ENCODE results near the gene RNF207. TPM values are rescaled to one million over a fixed set of nuclear protein-coding genes. Genes with fewer than 3 reads are reported as not detected.

Gene RNF207
- total and polyA plus RNA-seq, 2 of the 4 experiments (the other 2 are of a cell fraction) = 2.7 to 17.2 TPM

DNA sequence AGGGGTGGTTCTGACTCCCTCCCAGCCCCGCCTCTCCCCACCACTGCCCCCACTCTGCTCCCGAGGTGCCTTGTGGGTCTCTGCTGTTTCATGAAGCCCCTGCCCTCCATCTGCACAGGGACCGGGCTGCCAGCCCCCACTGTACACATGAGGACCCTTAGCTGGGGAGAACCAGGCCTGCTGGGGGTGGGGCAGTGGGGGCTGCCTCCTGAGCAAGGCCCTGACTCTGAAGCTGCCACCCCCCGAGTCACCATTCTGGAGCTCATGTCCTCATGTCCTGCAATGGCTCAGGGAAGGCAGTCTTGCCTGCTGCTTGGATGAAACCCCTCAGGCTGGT, 46.4 kb downstream of the RNF207 start:
- no peak for TF ChIP-seq POLR2A (IDR thresholded peaks at IDR 0.05; ENCODE audit: low read depth, low read length)
- no peak for TF ChIP-seq RAD21 (IDR thresholded peaks at IDR 0.05; ENCODE audit: low read length)
- no peak for TF ChIP-seq SMC3 (IDR thresholded peaks at IDR 0.05; ENCODE audit: low read depth, low read length)
- TF ChIP-seq FOS (IDR thresholded peaks at IDR 0.05; ENCODE audit: low read depth, low read length) = no peak
- no peak for TF ChIP-seq MXI1 (IDR thresholded peaks at IDR 0.05; ENCODE audit: borderline replicate concordance, low read depth, low read length)
- TF ChIP-seq CTCF (conservative IDR thresholded peaks at IDR 0.05; ENCODE audit: low read depth, low read length) = no peak
- no peak for TF ChIP-seq NFE2L2 (IDR thresholded peaks at IDR 0.05; ENCODE audit: low read depth, low read length)
- no peak for TF ChIP-seq CHD1 (IDR thresholded peaks at IDR 0.05; ENCODE audit: low read depth, low read length)
- TF ChIP-seq MAFK (IDR thresholded peaks at IDR 0.05; ENCODE audit: low read depth, low read length) = no peak
- TF ChIP-seq RFX5 (IDR thresholded peaks at IDR 0.05; ENCODE audit: low read depth, low read length) = no peak
- TF ChIP-seq, protein P1, sequence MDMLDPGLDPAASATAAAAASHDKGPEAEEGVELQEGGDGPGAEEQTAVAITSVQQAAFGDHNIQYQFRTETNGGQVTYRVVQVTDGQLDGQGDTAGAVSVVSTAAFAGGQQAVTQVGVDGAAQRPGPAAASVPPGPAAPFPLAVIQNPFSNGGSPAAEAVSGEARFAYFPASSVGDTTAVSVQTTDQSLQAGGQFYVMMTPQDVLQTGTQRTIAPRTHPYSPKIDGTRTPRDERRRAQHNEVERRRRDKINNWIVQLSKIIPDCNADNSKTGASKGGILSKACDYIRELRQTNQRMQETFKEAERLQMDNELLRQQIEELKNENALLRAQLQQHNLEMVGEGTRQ (IDR thresholded peaks at IDR 0.05; ENCODE audit: low read depth, low read length) = no peak
- no peak for TF ChIP-seq BHLHE40 (IDR thresholded peaks at IDR 0.05; ENCODE audit: low read depth, low read length)
- no peak for TF ChIP-seq CEBPB (IDR thresholded peaks at IDR 0.05; ENCODE audit: low read depth, low read length)
- no peak for TF ChIP-seq MAZ (IDR thresholded peaks at IDR 0.05; ENCODE audit: borderline replicate concordance, low read depth, low read length)
- TF ChIP-seq ELK1 (IDR thresholded peaks at IDR 0.05; ENCODE audit: borderline replicate concordance, low read depth, low read length) = no peak
- Histone ChIP-seq H3K14ac (replicated peaks; ENCODE audit: low read depth, low read length) (no peak overlapping the region), H3K9me3 (ENCODE audit: control insufficient read depth, insufficient read depth, low read length) (no peaks in the 10 kb centered on the region), H4K8ac (ENCODE audit: low read depth in 2 of 2, low read length in 2 of 2) (no peak overlapping the region), H2BK120ac (ENCODE audit: low read depth, low read length) (no peak overlapping the region), H3K27me3 (ENCODE audit: control insufficient read depth, insufficient read depth, low read length) (peaks cover 27% of the 10 kb centered on the region), H3K27ac (ENCODE audit: insufficient read depth, low read length) (no peak overlapping the region), H3K23ac (ENCODE audit: low read depth, low read length) (no peak overlapping the region), H3K18ac (ENCODE audit: low read depth, low read length) (no peak overlapping the region), H3K56ac (ENCODE audit: extremely low read depth, insufficient read depth, low read length) (no peak overlapping the region), H3K4me3 (ENCODE audit: insufficient read depth, low read depth, low read length) (no peak overlapping the region), H4K20me1 (ENCODE audit: insufficient read depth, low read length) (peaks cover 4% of the 10 kb centered on the region), H3K4ac (ENCODE audit: low read depth, low read length) (no peak overlapping the region), H2AK9ac (replicated peaks; ENCODE audit: low read depth, low read length, poor library complexity) (no peak overlapping the region), H2BK5ac (ENCODE audit: low read depth, low read length, poor library complexity, severe bottlenecking) (no peak overlapping the region), H2BK20ac (ENCODE audit: low read depth, low read length) (no peak overlapping the region), H3K9ac (ENCODE audit: low read depth, low read length) (no peak overlapping the region), H2AFZ (replicated peaks; ENCODE audit: low read length, poor library complexity) (no peak overlapping the region), H4K91ac (ENCODE audit: insufficient read depth, low read depth, low read length) (no peak overlapping the region), H3K4me1 (ENCODE audit: control insufficient read depth, insufficient read depth, low read length) (no peaks in the 10 kb centered on the region), H2BK15ac (ENCODE audit: low read depth, low read length) (no peak overlapping the region), H3K79me1 (ENCODE audit: low read depth in 1 of 2, low read length in 2 of 2) (no peaks in the 10 kb centered on the region), H3K9me1 (ENCODE audit: insufficient read depth, low read length) (no peaks in the 10 kb centered on the region), H3K36me3 (ENCODE audit: control insufficient read depth, insufficient read depth, low read length) (no peaks in the 10 kb centered on the region), H2AK5ac (ENCODE audit: low read depth, low read length) (no peak overlapping the region), H4K5ac (ENCODE audit: low read depth, low read length) (no peak overlapping the region), H3K4me2 (ENCODE audit: low read depth, low read length) (no peak overlapping the region)
- ChIA-PET CTCF (no interaction called here), POLR2A (ENCODE audit: unreplicated experiment) (no interaction called here)
- 67% methylated on average over 1 of the region's 4 CpGs; no CpG with 5 or more reads in 1 of the 2 experiments for WGBS, 2 experiments (ENCODE audit: extremely low coverage in 2 of 2, insufficient read length in 1 of 2)
- DNase-seq (no peak), ATAC-seq (ENCODE audit: low read depth) (no peak)
- in situ Hi-C loops (cut with MboI; ENCODE audit: low sequenced_read_pairs) = loop anchor here (10.0 kb wide), 1 partner anchor 152 kb away; no protein-coding TSS in a partner anchor
- intact Hi-C loops (cut with micrococcal nuclease) = no loop called here
- dilution Hi-C loops (cut with HindIII; ENCODE audit: low sequenced_read_pairs, unreplicated experiment) = no loop called here
- BruUV-seq (replicated peaks) = no TSS peak
